Keratinocyte (primary cell): ENCODE measurements around the gene STYX. TPM values are rescaled to one million over a fixed set of nuclear protein-coding genes. Genes with fewer than 3 reads are reported as not detected.

Experiments used
- DNase-seq: peaks from one replicate; pipeline ENCODE4 v3.0.0-alpha.2; 2011; ENCODE audit warnings: low read depth, missing footprints, low spot score
- FAIRE-seq: peaks from 2 replicates; lab custom pipeline; 2011; peaks lifted over from hg19 to GRCh38; lab: Jason Lieb, UNC
- H2AFZ ChIP-seq: 2 replicates; pipeline ENCODE4 v1.6.0; 2012; ENCODE audit warnings: low read length, control low read depth, inconsistent platforms; ENCODE audit not compliant: control insufficient read depth
- H3K27ac ChIP-seq: 2 replicates; pipeline ENCODE4 v1.5.1; 2011; ENCODE audit warnings: low read length; ENCODE audit not compliant: control insufficient read depth, insufficient read depth
- H3K27me3 ChIP-seq: 3 replicates; pipeline ENCODE4 v1.6.0; 2011; ENCODE audit warnings: low read length; ENCODE audit not compliant: control insufficient read depth, insufficient read depth; ENCODE audit errors: extremely low read depth
- H3K36me3 ChIP-seq, 2 experiments: 2 replicates in 1 of 2; 3 replicates in 1 of 2; pipeline ENCODE4 v1.5.1; 2011; ENCODE audit warnings: low read length in 2 of 2, mild to moderate bottlenecking in 1 of 2; ENCODE audit not compliant: control insufficient read depth in 2 of 2, insufficient read depth in 2 of 2; ENCODE audit errors: extremely low read depth in 1 of 2
- H3K4me1 ChIP-seq: 3 replicates; pipeline ENCODE4 v1.5.1; 2011; ENCODE audit warnings: low read length; ENCODE audit not compliant: control insufficient read depth, insufficient read depth; ENCODE audit errors: extremely low read depth
- H3K4me2 ChIP-seq: 3 replicates; pipeline ENCODE4 v1.6.0; 2011; ENCODE audit warnings: low read depth, low read length; ENCODE audit not compliant: control insufficient read depth, insufficient read depth; ENCODE audit errors: extremely low read depth
- H3K4me3 ChIP-seq, 3 experiments: fragments of 200-600 bp in 1 of 3; sonication (generic) in 1 of 3; 2 replicates in 2 of 3; 3 replicates in 1 of 3; pipeline ENCODE4 v1.5.1; 2011 to 2016; ENCODE audit warnings: low read length in 3 of 3, mild to moderate bottlenecking in 3 of 3, control low read depth in 2 of 3, inconsistent platforms in 1 of 3, low read depth in 1 of 3, mixed read lengths in 1 of 3, mixed run types in 1 of 3, moderate library complexity in 1 of 3; ENCODE audit not compliant: control insufficient read depth in 2 of 3, insufficient read depth in 2 of 3; ENCODE audit errors: extremely low read depth in 1 of 3
- H3K79me2 ChIP-seq: 2 replicates; pipeline ENCODE4 v1.6.0; 2012; ENCODE audit warnings: low read length; ENCODE audit not compliant: control insufficient read depth, insufficient read depth
- H3K9ac ChIP-seq: 3 replicates; pipeline ENCODE4 v1.6.0; 2011; ENCODE audit warnings: low read length; ENCODE audit not compliant: control insufficient read depth, insufficient read depth; ENCODE audit errors: extremely low read depth
- H3K9me1 ChIP-seq: 3 replicates; pipeline ENCODE4 v1.6.0; 2011; ENCODE audit warnings: low read length; ENCODE audit not compliant: control insufficient read depth, insufficient read depth; ENCODE audit errors: extremely low read depth
- H3K9me3 ChIP-seq: 2 replicates; pipeline ENCODE4 v1.5.1; 2012; ENCODE audit warnings: low read depth, low read length; ENCODE audit not compliant: control insufficient read depth
- H4K20me1 ChIP-seq: 3 replicates; pipeline ENCODE4 v1.6.0; 2011; ENCODE audit warnings: low read length; ENCODE audit not compliant: control insufficient read depth, insufficient read depth; ENCODE audit errors: extremely low read depth
- CTCF ChIP-seq, 3 experiments: IDR thresholded peaks in 1 of 3; conservative IDR thresholded peaks in 1 of 3; optimal IDR thresholded peaks in 1 of 3; 2 replicates in 2 of 3; 3 replicates in 1 of 3; pipeline versions ENCODE3 to v1.5.1; 2011; ENCODE audit warnings: low read length in 3 of 3, mild to moderate bottlenecking in 3 of 3, moderate library complexity in 2 of 3, control low read depth in 1 of 3, inconsistent platforms in 1 of 3; ENCODE audit not compliant: insufficient read depth in 2 of 3; ENCODE audit errors: extremely low read depth in 1 of 3
- EZH2 ChIP-seq: IDR thresholded peaks from one replicate; pipeline ENCODE4 v1.6.1; 2012; ENCODE audit warnings: inconsistent platforms, mild to moderate bottlenecking, low read length, moderate library complexity
- dilution Hi-C: fragments of 300-500 bp; cut with MboI; formaldehyde crosslinking; loops from one replicate; pipeline ENCODE4 v1.7.0; 2020; ENCODE audit warnings: low sequenced_read_pairs; ENCODE audit not compliant: extremely low pct_ligation_motif_present
- polyA plus RNA-seq, 5 experiments: library from polyadenylated mRNA; depleted of rRNA in 3 of 5; stranded (reverse) in 3 of 5; stranded (forward) in 1 of 5; unstranded in 1 of 5; fragments of >200 nt; gene quantifications; 1 replicate in 1 of 5; 2 replicates in 3 of 5; 3 replicates in 1 of 5; pipeline versions ENCODE4 v1.2.1 to v1.2.3, GENCODE V29; 2011 to 2012; ENCODE audit warnings: missing spikeins in 2 of 5, low read depth in 1 of 5, low replicate concordance in 1 of 5
- small RNA-seq, 3 experiments: library from RNA; depleted of rRNA; stranded (forward); fragments of <200 nt; gene quantifications; one replicate each; pipeline ENCODE3, GENCODE V24; 2012; ENCODE audit warnings: low read depth in 3 of 3, low replicate concordance in 1 of 3; ENCODE audit not compliant: insufficient read length in 3 of 3

Gene STYX
- polyA plus RNA-seq, 1 donor (not counting 4 experiments of a cell fraction or from before 2014, with no cell fraction given) = 13.2 TPM

- Histone ChIP-seq H3K9me3 (no peaks in the 10 kb centered on the region), H3K27me3 (no peaks in the 10 kb centered on the region), H3K4me3 (no peak overlapping the region), H3K79me2 (no peaks in the 10 kb centered on the region), H3K9ac (no peak overlapping the region), H2AFZ (no peak overlapping the region), H3K36me3 (no peaks in the 10 kb centered on the region), H4K20me1 (no peaks in the 10 kb centered on the region), H3K4me2 (no peak overlapping the region), H3K9me1 (no peaks in the 10 kb centered on the region), H3K27ac (no peak overlapping the region), H3K4me1 (no peaks in the 10 kb centered on the region)
- DNase-seq (no peak), FAIRE-seq (no peak)
- dilution Hi-C loops = no loop called here
- TF ChIP-seq CTCF (optimal IDR thresholded peaks at IDR 0.05 in 1 of 3, IDR thresholded peaks at IDR 0.05 in 1 of 3, conservative IDR thresholded peaks at IDR 0.05 in 1 of 3; ENCODE audit: extremely low read depth in 1 of 3, insufficient read depth in 2 of 3, low read length in 3 of 3) (no peak), EZH2 (no peak)
Measured at GRCh38 chr14:52821805-52822250, 91.9 kb downstream of the STYX start.

DNA sequence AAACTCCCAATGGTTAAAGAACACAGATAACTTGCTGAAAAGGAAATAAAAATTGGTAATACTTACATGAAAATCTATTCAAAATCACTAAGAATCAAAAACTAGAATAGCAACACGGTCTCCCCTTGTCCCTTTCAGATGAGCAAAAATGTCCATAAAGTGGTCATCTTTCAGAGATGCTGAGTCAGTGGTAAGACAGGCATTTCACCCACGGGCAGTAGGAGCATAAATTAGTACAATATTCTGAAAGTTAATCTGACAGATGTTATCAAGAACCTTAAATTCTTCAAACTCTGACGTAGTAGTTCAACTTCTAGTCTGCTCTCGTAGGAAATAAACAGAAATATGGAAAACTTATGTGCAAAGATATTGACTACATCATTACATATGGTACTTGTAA is 94.5 kb downstream of the STYX start:
- no peak overlapping the region for H3K4me3 ChIP-seq
- no peaks in the 10 kb centered on the region for H3K4me1 ChIP-seq
- no peak for FAIRE-seq
- H3K9ac ChIP-seq = no peak overlapping the region
- H4K20me1 ChIP-seq = no peaks in the 10 kb centered on the region
- H3K27me3 ChIP-seq = no peaks in the 10 kb centered on the region
- TF ChIP-seq EZH2 (no peak), CTCF (optimal IDR thresholded peaks at IDR 0.05 in 1 of 3, IDR thresholded peaks at IDR 0.05 in 1 of 3, conservative IDR thresholded peaks at IDR 0.05 in 1 of 3; ENCODE audit: extremely low read depth in 1 of 3, insufficient read depth in 2 of 3, low read length in 3 of 3) (no peak)
- H3K9me1 ChIP-seq = no peaks in the 10 kb centered on the region
- no peak overlapping the region for H3K4me2 ChIP-seq
- H3K79me2 ChIP-seq = no peaks in the 10 kb centered on the region
- H3K27ac ChIP-seq = no peak overlapping the region
- no peak for DNase-seq
- no peaks in the 10 kb centered on the region for H3K36me3 ChIP-seq
- dilution Hi-C loops = no loop called here
- no peaks in the 10 kb centered on the region for H3K9me3 ChIP-seq
- no peak overlapping the region for H2AFZ ChIP-seq

Small RNA genes lying within 50 kb of the gene (small RNA-seq; reads per million reads assigned to genes)
- 0 reads per million in 3 experiments for gene AL139317.2

Other genes starting within 250 kb of the STYX start
- gene TXNDC16, start 177.7 kb upstream of the STYX start, polyA plus RNA-seq = 1.2 to 1.9 TPM (median 1.2 TPM) in 3 replicates
- gene GPR137C, start 177.3 kb upstream of the STYX start, polyA plus RNA-seq = 0.03 to 0.11 TPM (median 0.05 TPM) in 3 replicates
- 86.4 to 131 TPM (median 110 TPM) in 3 replicates for gene ERO1A, start 34.6 kb upstream of the STYX start, polyA plus RNA-seq
- gene PSMC6, start 23.0 kb upstream of the STYX start, polyA plus RNA-seq = 60.6 to 152 TPM (median 78.8 TPM) in 3 replicates
- 22.2 to 45.5 TPM (median 29.6 TPM) in 3 replicates for gene GNPNAT1, start 61.4 kb downstream of the STYX start, polyA plus RNA-seq
- gene FERMT2, start 220.9 kb downstream of the STYX start, polyA plus RNA-seq = 9.7 to 19.6 TPM (median 15.0 TPM) in 3 replicates